ENCODE data around the gene NKAIN2.

The NKAIN2 gene

GRCh38 chr6:124640432-124640831, 836.8 kb downstream of the NKAIN2 start:
- in situ Hi-C loops (cut with HindIII; ENCODE audit: low sequenced_read_pairs), result no loop called here
- no peak overlapping the region for H3K4me3 ChIP-seq (ENCODE audit: low read depth, low read length)
- DNase-seq (ENCODE audit: low read depth), result no peak
- TF ChIP-seq CTCF (IDR thresholded peaks at IDR 0.05; ENCODE audit: low read depth, low read length, missing control alignments), result no peak

- TF ChIP-seq CTCF (IDR thresholded peaks at IDR 0.05; ENCODE audit: low read depth, low read length, missing control alignments), result no peak
- DNase-seq (ENCODE audit: low read depth), result no peak
- no peak overlapping the region for H3K4me3 ChIP-seq (ENCODE audit: low read depth, low read length)
- in situ Hi-C loops (cut with HindIII; ENCODE audit: low sequenced_read_pairs), result no loop called here
These were observed 852.2 kb downstream of the NKAIN2 start for GRCh38 chr6:124655866-124656265.

- no peak overlapping the region for H3K4me3 ChIP-seq (ENCODE audit: low read depth, low read length)
- no peak for TF ChIP-seq CTCF (IDR thresholded peaks at IDR 0.05; ENCODE audit: low read depth, low read length, missing control alignments)
- no peak for DNase-seq (ENCODE audit: low read depth)
- in situ Hi-C loops (cut with HindIII; ENCODE audit: low sequenced_read_pairs), result no loop called here
These were observed 854.4 kb downstream of the NKAIN2 start for GRCh38 chr6:124658053-124658452.

GRCh38 chr6:124659427-124659826, 855.8 kb downstream of the NKAIN2 start:
- H3K4me3 ChIP-seq (ENCODE audit: low read depth, low read length), result no peak overlapping the region
- in situ Hi-C loops (cut with HindIII; ENCODE audit: low sequenced_read_pairs), result no loop called here
- TF ChIP-seq CTCF (IDR thresholded peaks at IDR 0.05; ENCODE audit: low read depth, low read length, missing control alignments), result no peak
- no peak for DNase-seq (ENCODE audit: low read depth)

GRCh38 chr6:124660185-124660584, 856.5 kb downstream of the NKAIN2 start:
- no peak for TF ChIP-seq CTCF (IDR thresholded peaks at IDR 0.05; ENCODE audit: low read depth, low read length, missing control alignments)
- in situ Hi-C loops (cut with HindIII; ENCODE audit: low sequenced_read_pairs), result no loop called here
- DNase-seq (ENCODE audit: low read depth), result no peak
- no peak overlapping the region for H3K4me3 ChIP-seq (ENCODE audit: low read depth, low read length)

- H3K4me3 ChIP-seq (ENCODE audit: low read depth, low read length), result no peak overlapping the region
- no peak for DNase-seq (ENCODE audit: low read depth)
- TF ChIP-seq CTCF (IDR thresholded peaks at IDR 0.05; ENCODE audit: low read depth, low read length, missing control alignments), result no peak
- in situ Hi-C loops (cut with HindIII; ENCODE audit: low sequenced_read_pairs), result no loop called here
These were observed 857.5 kb downstream of the NKAIN2 start for GRCh38 chr6:124661097-124661661.

GRCh38 chr6:124668028-124668427, 864.4 kb downstream of the NKAIN2 start:
- DNase-seq (ENCODE audit: low read depth), result no peak
- no peak overlapping the region for H3K4me3 ChIP-seq (ENCODE audit: low read depth, low read length)
- TF ChIP-seq CTCF (IDR thresholded peaks at IDR 0.05; ENCODE audit: low read depth, low read length, missing control alignments), result no peak
- in situ Hi-C loops (cut with HindIII; ENCODE audit: low sequenced_read_pairs), result no loop called here
